ENCODE measurements around the gene MAGEB3.

DNA sequence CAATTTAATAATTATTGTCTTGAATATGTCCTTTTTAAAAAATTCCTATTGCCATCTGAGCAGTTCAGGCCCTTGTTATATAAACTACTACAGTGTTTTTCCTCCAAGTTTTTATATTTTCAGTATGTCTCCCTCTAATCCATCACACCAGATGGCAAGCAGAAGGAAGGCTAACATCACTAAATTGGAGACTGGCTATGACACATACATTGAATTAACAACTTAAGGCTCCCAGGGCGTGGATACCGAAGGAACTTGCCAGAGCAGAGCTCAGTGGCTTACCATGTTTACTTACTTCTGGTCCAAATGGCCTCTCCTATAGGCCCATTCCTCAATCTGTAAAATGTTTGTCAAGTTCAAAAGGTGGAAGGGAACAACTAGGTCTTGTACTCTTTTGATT is 29.5 kb downstream of the MAGEB3 start:
- TF ChIP-seq EZH2 (optimal IDR thresholded peaks at IDR 0.05; ENCODE audit: low read depth, low read length), result no peak
- TF ChIP-seq, protein P1, sequence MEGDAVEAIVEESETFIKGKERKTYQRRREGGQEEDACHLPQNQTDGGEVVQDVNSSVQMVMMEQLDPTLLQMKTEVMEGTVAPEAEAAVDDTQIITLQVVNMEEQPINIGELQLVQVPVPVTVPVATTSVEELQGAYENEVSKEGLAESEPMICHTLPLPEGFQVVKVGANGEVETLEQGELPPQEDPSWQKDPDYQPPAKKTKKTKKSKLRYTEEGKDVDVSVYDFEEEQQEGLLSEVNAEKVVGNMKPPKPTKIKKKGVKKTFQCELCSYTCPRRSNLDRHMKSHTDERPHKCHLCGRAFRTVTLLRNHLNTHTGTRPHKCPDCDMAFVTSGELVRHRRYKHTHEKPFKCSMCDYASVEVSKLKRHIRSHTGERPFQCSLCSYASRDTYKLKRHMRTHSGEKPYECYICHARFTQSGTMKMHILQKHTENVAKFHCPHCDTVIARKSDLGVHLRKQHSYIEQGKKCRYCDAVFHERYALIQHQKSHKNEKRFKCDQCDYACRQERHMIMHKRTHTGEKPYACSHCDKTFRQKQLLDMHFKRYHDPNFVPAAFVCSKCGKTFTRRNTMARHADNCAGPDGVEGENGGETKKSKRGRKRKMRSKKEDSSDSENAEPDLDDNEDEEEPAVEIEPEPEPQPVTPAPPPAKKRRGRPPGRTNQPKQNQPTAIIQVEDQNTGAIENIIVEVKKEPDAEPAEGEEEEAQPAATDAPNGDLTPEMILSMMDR (IDR thresholded peaks at IDR 0.05; ENCODE audit: low read length), result no peak

All from MM.1S (cell line).